ENCODE results near the gene NRXN3.

GRCh38 chr14:78785265-78785664, 615.1 kb downstream of the NRXN3 start:
- TF ChIP-seq, protein P1, sequence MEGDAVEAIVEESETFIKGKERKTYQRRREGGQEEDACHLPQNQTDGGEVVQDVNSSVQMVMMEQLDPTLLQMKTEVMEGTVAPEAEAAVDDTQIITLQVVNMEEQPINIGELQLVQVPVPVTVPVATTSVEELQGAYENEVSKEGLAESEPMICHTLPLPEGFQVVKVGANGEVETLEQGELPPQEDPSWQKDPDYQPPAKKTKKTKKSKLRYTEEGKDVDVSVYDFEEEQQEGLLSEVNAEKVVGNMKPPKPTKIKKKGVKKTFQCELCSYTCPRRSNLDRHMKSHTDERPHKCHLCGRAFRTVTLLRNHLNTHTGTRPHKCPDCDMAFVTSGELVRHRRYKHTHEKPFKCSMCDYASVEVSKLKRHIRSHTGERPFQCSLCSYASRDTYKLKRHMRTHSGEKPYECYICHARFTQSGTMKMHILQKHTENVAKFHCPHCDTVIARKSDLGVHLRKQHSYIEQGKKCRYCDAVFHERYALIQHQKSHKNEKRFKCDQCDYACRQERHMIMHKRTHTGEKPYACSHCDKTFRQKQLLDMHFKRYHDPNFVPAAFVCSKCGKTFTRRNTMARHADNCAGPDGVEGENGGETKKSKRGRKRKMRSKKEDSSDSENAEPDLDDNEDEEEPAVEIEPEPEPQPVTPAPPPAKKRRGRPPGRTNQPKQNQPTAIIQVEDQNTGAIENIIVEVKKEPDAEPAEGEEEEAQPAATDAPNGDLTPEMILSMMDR (conservative IDR thresholded peaks at IDR 0.05; ENCODE audit: low read depth, low read length), result no peak
- TF ChIP-seq MAZ (IDR thresholded peaks at IDR 0.05; ENCODE audit: borderline replicate concordance, low read depth, low read length) (no peak), RAD21 (IDR thresholded peaks at IDR 0.05; ENCODE audit: low read length) (no peak), MXI1 (IDR thresholded peaks at IDR 0.05; ENCODE audit: borderline replicate concordance, low read depth, low read length) (no peak), CEBPB (IDR thresholded peaks at IDR 0.05; ENCODE audit: low read depth, low read length) (no peak), POLR2A (IDR thresholded peaks at IDR 0.05; ENCODE audit: low read depth, low read length) (no peak), RCOR1 (IDR thresholded peaks at IDR 0.05; ENCODE audit: insufficient replicate concordance, low read length) (no peak), SMC3 (IDR thresholded peaks at IDR 0.05; ENCODE audit: low read depth, low read length) (no peak)

Data from IMR-90 (cell line).